Gastrocnemius medialis (tissue), 4 donors: ENCODE measurements around the gene TRIM29.

Experiments
- POLR2A ChIP-seq, 2 donors: fragments of 450-650 bp; IDR thresholded peaks; one replicate each; pipeline ENCODE4 v1.6.1; 2017; ENCODE audit warnings: antibody characterized with exemption in 2 of 2, mild to moderate bottlenecking in 2 of 2, moderate library complexity in 2 of 2
- TF ChIP-seq, protein P1 (sequence below), 5 experiments: fragments of 450-650 bp in 3 of 5; fragments of 200-600 bp in 2 of 5; sonication (generic) in 2 of 5; IDR thresholded peaks in 4 of 5; conservative IDR thresholded peaks in 1 of 5; 1 replicate in 4 of 5; 2 replicates in 1 of 5; pipeline ENCODE4 v1.5.1; 2016 to 2019; ENCODE audit warnings: antibody characterized with exemption in 5 of 5, mild to moderate bottlenecking in 3 of 5, moderate library complexity in 3 of 5

DNA sequence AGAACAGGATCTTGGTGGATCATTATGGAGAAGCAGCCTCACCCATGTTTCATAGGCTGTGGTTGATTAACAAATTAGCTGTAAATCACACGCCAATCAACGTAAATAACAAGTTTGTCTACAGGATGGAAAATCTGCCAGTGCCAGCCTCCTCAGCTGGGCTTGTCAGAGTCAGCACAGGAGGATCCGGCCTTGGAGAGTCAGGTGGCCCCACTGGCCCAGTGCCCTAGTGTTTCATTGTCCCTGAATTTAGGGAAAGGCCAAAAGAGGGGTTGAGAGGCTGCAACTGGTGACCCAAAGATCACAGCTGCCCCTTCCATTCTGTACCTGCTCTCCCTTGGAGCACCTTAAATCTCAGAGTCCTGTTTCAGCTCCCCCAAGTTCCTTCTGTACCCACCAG is 42.4 kb downstream of the TRIM29 start:
- TF ChIP-seq, protein P1, sequence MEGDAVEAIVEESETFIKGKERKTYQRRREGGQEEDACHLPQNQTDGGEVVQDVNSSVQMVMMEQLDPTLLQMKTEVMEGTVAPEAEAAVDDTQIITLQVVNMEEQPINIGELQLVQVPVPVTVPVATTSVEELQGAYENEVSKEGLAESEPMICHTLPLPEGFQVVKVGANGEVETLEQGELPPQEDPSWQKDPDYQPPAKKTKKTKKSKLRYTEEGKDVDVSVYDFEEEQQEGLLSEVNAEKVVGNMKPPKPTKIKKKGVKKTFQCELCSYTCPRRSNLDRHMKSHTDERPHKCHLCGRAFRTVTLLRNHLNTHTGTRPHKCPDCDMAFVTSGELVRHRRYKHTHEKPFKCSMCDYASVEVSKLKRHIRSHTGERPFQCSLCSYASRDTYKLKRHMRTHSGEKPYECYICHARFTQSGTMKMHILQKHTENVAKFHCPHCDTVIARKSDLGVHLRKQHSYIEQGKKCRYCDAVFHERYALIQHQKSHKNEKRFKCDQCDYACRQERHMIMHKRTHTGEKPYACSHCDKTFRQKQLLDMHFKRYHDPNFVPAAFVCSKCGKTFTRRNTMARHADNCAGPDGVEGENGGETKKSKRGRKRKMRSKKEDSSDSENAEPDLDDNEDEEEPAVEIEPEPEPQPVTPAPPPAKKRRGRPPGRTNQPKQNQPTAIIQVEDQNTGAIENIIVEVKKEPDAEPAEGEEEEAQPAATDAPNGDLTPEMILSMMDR (IDR thresholded peaks at IDR 0.05 in 4 of 5, conservative IDR thresholded peaks at IDR 0.05 in 1 of 5) = no peak
- TF ChIP-seq POLR2A (IDR thresholded peaks at IDR 0.05) = no peak
